Ishikawa (cell line): ENCODE measurements around the gene GBP7.

Experiments used
- CEBPB ChIP-seq: IDR thresholded peaks from 2 replicates; pipeline ENCODE4 v1.6.1; 2012
- CREB1 ChIP-seq: IDR thresholded peaks from 2 replicates; pipeline ENCODE4 v1.6.1; 2012; ENCODE audit warnings: low read depth
- EGR1 ChIP-seq: IDR thresholded peaks from 2 replicates; pipeline ENCODE4 v1.6.1; 2012
- EP300 ChIP-seq: IDR thresholded peaks from 2 replicates; pipeline ENCODE4 v1.6.1; 2012; ENCODE audit warnings: borderline replicate concordance
- FOXM1 ChIP-seq: IDR thresholded peaks from 2 replicates; pipeline ENCODE4 v1.6.1; 2012; ENCODE audit warnings: low read depth, borderline replicate concordance
- NFIC ChIP-seq: IDR thresholded peaks from 2 replicates; pipeline ENCODE4 v1.6.1; 2012
- RAD21 ChIP-seq: IDR thresholded peaks from 2 replicates; pipeline ENCODE4 v1.6.1; 2012; ENCODE audit warnings: low read depth
- TAF1 ChIP-seq: IDR thresholded peaks from 2 replicates; pipeline ENCODE4 v1.6.1; 2012; ENCODE audit warnings: low read depth, mild to moderate bottlenecking
- TCF12 ChIP-seq: IDR thresholded peaks from 2 replicates; pipeline ENCODE4 v1.6.1; 2012; ENCODE audit warnings: low read depth
- TEAD4 ChIP-seq: IDR thresholded peaks from 2 replicates; pipeline ENCODE4 v1.6.1; 2012
- YY1 ChIP-seq: IDR thresholded peaks from 2 replicates; pipeline ENCODE4 v1.6.1; 2012; ENCODE audit warnings: low read depth
- ZBTB7A ChIP-seq: IDR thresholded peaks from 2 replicates; pipeline ENCODE4 v1.6.1; 2012; ENCODE audit warnings: low read depth
- TF ChIP-seq, protein P1 (sequence below): IDR thresholded peaks from 2 replicates; pipeline ENCODE4 v1.6.1; 2012
- TF ChIP-seq, protein P2 (sequence below): IDR thresholded peaks from 2 replicates; pipeline ENCODE4 v1.6.1; 2012
- TF ChIP-seq, protein P3 (sequence below): IDR thresholded peaks from 2 replicates; pipeline ENCODE4 v1.6.1; 2012; ENCODE audit warnings: low read depth, mild to moderate bottlenecking

GBP7 gene

GRCh38 chr1:89198081-89198480 lies 22.3 kb upstream of the GBP7 start:
- no peak for TF ChIP-seq TCF12
- TF ChIP-seq, protein P1, sequence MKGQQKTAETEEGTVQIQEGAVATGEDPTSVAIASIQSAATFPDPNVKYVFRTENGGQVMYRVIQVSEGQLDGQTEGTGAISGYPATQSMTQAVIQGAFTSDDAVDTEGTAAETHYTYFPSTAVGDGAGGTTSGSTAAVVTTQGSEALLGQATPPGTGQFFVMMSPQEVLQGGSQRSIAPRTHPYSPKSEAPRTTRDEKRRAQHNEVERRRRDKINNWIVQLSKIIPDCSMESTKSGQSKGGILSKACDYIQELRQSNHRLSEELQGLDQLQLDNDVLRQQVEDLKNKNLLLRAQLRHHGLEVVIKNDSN, result no peak
- no peak for TF ChIP-seq YY1
- TF ChIP-seq CEBPB, result no peak
- TF ChIP-seq ZBTB7A, result no peak
- TF ChIP-seq, protein P2, sequence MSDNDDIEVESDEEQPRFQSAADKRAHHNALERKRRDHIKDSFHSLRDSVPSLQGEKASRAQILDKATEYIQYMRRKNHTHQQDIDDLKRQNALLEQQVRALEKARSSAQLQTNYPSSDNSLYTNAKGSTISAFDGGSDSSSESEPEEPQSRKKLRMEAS, result no peak
- TF ChIP-seq EP300, result no peak
- TF ChIP-seq RAD21, result no peak
- TF ChIP-seq TAF1, result no peak
- TF ChIP-seq CREB1, result no peak
- TF ChIP-seq, protein P3, sequence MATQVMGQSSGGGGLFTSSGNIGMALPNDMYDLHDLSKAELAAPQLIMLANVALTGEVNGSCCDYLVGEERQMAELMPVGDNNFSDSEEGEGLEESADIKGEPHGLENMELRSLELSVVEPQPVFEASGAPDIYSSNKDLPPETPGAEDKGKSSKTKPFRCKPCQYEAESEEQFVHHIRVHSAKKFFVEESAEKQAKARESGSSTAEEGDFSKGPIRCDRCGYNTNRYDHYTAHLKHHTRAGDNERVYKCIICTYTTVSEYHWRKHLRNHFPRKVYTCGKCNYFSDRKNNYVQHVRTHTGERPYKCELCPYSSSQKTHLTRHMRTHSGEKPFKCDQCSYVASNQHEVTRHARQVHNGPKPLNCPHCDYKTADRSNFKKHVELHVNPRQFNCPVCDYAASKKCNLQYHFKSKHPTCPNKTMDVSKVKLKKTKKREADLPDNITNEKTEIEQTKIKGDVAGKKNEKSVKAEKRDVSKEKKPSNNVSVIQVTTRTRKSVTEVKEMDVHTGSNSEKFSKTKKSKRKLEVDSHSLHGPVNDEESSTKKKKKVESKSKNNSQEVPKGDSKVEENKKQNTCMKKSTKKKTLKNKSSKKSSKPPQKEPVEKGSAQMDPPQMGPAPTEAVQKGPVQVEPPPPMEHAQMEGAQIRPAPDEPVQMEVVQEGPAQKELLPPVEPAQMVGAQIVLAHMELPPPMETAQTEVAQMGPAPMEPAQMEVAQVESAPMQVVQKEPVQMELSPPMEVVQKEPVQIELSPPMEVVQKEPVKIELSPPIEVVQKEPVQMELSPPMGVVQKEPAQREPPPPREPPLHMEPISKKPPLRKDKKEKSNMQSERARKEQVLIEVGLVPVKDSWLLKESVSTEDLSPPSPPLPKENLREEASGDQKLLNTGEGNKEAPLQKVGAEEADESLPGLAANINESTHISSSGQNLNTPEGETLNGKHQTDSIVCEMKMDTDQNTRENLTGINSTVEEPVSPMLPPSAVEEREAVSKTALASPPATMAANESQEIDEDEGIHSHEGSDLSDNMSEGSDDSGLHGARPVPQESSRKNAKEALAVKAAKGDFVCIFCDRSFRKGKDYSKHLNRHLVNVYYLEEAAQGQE, result no peak
- no peak for TF ChIP-seq TEAD4
- no peak for TF ChIP-seq EGR1
- no peak for TF ChIP-seq FOXM1
- no peak for TF ChIP-seq NFIC

DNA sequence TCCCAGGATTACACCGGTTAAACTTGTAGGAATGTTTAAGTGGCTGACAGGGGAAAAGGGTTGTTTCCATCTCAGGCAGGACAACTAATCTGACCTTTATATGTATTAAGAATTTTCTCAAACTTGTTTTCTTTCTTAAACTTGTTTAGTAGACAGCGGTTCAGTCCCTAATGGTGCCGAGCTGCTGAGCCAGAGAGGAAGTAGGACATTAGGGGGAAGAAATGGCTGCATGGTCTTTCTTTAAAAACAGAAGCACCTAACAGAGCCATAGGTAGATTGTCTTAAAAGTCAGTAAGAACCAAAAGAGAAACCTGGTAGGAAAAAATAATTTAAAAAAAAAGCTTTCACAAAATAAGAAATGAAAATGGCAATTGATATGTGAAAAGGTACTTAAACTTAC lies 19.7 kb upstream of the GBP7 start:
- TF ChIP-seq TEAD4 (no peak), TCF12 (no peak), NFIC (no peak), EP300 (no peak), EGR1 (no peak), ZBTB7A (no peak), CEBPB (no peak), TAF1 (no peak), CREB1 (no peak), YY1 (no peak), RAD21 (no peak), FOXM1 (no peak)
- TF ChIP-seq, protein P1, result no peak
- TF ChIP-seq, protein P2, result no peak
- TF ChIP-seq, protein P3, result no peak

- TF ChIP-seq CREB1, result no peak
- no peak for TF ChIP-seq NFIC
- TF ChIP-seq EP300, result no peak
- no peak for TF ChIP-seq TEAD4
- TF ChIP-seq ZBTB7A, result no peak
These were observed 15.5 kb upstream of the GBP7 start for GRCh38 chr1:89191314-89191713.

DNA sequence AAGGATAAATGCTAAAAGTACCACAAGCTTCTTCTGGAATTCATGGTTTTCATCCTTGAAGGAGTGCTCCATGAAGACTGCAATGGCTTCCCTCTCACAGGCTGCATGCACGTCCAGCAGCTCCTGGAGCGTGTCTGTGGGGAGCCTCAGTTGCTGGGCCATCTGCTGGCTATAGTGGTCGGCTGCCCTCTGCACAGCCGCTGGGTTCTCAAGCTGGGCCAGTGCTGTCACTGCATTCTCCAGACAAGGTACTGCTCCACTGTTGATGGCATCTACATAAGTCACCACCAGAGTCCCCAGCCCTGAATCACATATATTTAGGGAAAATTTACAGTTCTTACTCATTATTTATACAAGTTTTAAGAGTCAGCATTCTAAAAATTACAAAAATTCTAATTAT lies 14.2 kb upstream of the GBP7 start:
- TF ChIP-seq, protein P1, result no peak
- no peak for TF ChIP-seq TCF12
- no peak for TF ChIP-seq FOXM1
- TF ChIP-seq, protein P3, result no peak
- TF ChIP-seq NFIC, result no peak
- no peak for TF ChIP-seq CEBPB
- TF ChIP-seq CREB1, result no peak
- TF ChIP-seq EGR1, result no peak
- no peak for TF ChIP-seq TAF1
- TF ChIP-seq EP300, result no peak

- TF ChIP-seq FOXM1 (no peak), TEAD4 (no peak), YY1 (no peak), CREB1 (no peak), ZBTB7A (no peak), TCF12 (no peak), EP300 (no peak), CEBPB (no peak)
- TF ChIP-seq, protein P3, result no peak
- TF ChIP-seq, protein P2, result no peak
- TF ChIP-seq, protein P1, result no peak
These were observed 3.5 kb upstream of the GBP7 start for GRCh38 chr1:89179343-89179742.
